NB4 (cell line): ENCODE data around the gene MBD5.

Experiments
- CTCF ChIP-seq: IDR thresholded peaks from one replicate; pipeline ENCODE4 v1.5.1; 2012; ENCODE audit warnings: low read depth, low read length
- MAX ChIP-seq: IDR thresholded peaks from 2 replicates; pipeline ENCODE4 v1.6.1; 2011; ENCODE audit warnings: low read depth, low read length
- MYC ChIP-seq: IDR thresholded peaks from 2 replicates; pipeline ENCODE4 v1.6.1; 2011; ENCODE audit warnings: low read depth, low read length
- POLR2A ChIP-seq: IDR thresholded peaks from 2 replicates; pipeline ENCODE4 v1.6.1; 2011; ENCODE audit warnings: mild to moderate bottlenecking; ENCODE audit not compliant: insufficient read length; ENCODE audit errors: extremely low read depth

GRCh38 chr2:148512501-148512900 is 491.6 kb downstream of the MBD5 start:
- TF ChIP-seq CTCF (no peak), POLR2A (no peak), MAX (no peak), MYC (no peak)
